Panc1 (cell line): ENCODE results near the gene ZFYVE16. TPM values are rescaled to one million over a fixed set of nuclear protein-coding genes. Genes with fewer than 3 reads are reported as not detected.

Experiments used
- ATAC-seq: fragments of 200-7000 bp; cut with Tn5 transposase; 2 replicates; pipeline ENCODE4 v1.9.1; 2020; ENCODE audit warnings: mild to moderate bottlenecking, moderate library complexity
- BruUV-seq: library from RNA; stranded (reverse); fragments of 400-500 nt; replicated peaks from 2 replicates; lab custom pipeline; 2021; lab: Mats Ljungman, UMichigan
- CTCF ChIA-PET: fragments of 300-600 bp; sonication (Branson Sonifier 250); formaldehyde crosslinking; loops from one replicate; lab custom pipeline; 2022; ENCODE audit warnings: antibody characterized with exemption; lab: Charles Lee
- POLR2A ChIA-PET: fragments of 300-600 bp; sonication (Branson Sonifier 250); formaldehyde crosslinking; loops from one replicate; lab custom pipeline; 2022; ENCODE audit warnings: antibody characterized with exemption; lab: Charles Lee
- DNase-seq: peaks from one replicate; pipeline ENCODE4 v3.0.0-alpha.2; 2010; ENCODE audit warnings: low read depth, low spot score
- H3K27ac ChIP-seq: 2 replicates; pipeline ENCODE4 v1.5.1; 2011; ENCODE audit warnings: mild to moderate bottlenecking, low read length, inconsistent platforms
- H3K27me3 ChIP-seq: fragments of 200-500 bp; sonication (Bioruptor generic); 2 replicates; pipeline ENCODE4 v1.6.0; 2014; ENCODE audit warnings: low read length, inconsistent platforms; ENCODE audit not compliant: control insufficient read depth, insufficient read depth
- H3K36me3 ChIP-seq: fragments of 200-500 bp; sonication (Bioruptor generic); 2 replicates; pipeline ENCODE4 v1.5.1; 2014; ENCODE audit warnings: inconsistent platforms, mild to moderate bottlenecking, low read length, moderate library complexity; ENCODE audit not compliant: control insufficient read depth, insufficient read depth
- H3K4me1 ChIP-seq: 2 replicates; pipeline ENCODE4 v1.5.1; 2011; ENCODE audit warnings: inconsistent platforms, mild to moderate bottlenecking, low read length, moderate library complexity; ENCODE audit not compliant: control insufficient read depth, insufficient read depth
- H3K4me3 ChIP-seq, 2 experiments: 2 replicates each; pipeline ENCODE4 v1.5.1; 2011 to 2012; ENCODE audit warnings: low read depth in 2 of 2, low read length in 2 of 2, mild to moderate bottlenecking in 2 of 2, inconsistent platforms in 1 of 2, moderate library complexity in 1 of 2
- H3K9me3 ChIP-seq: fragments of 200-500 bp; sonication (Bioruptor generic); 2 replicates; pipeline ENCODE4 v1.5.1; 2014; ENCODE audit warnings: low read depth, mild to moderate bottlenecking, inconsistent platforms, low read length, moderate library complexity; ENCODE audit not compliant: control insufficient read depth, insufficient read depth
- CTCF ChIP-seq: fragments of 450-650 bp; IDR thresholded peaks from 2 replicates; pipeline ENCODE4 v1.5.1; 2017; ENCODE audit warnings: mild to moderate bottlenecking
- POLR2AphosphoS5 ChIP-seq: IDR thresholded peaks from 2 replicates; pipeline ENCODE4 v1.6.1; 2012; ENCODE audit warnings: mild to moderate bottlenecking, low read depth, low read length, moderate library complexity
- REST ChIP-seq, 2 experiments: IDR thresholded peaks; 2 replicates each; pipeline ENCODE4 v1.6.1; 2011 to 2012; ENCODE audit warnings: low read depth in 2 of 2, control low read depth in 1 of 2, low read length in 1 of 2, mild to moderate bottlenecking in 1 of 2, moderate library complexity in 1 of 2; ENCODE audit not compliant: insufficient read depth in 1 of 2
- SIN3A ChIP-seq: IDR thresholded peaks from 2 replicates; pipeline ENCODE4 v1.6.1; 2012; ENCODE audit warnings: low read depth, mild to moderate bottlenecking, low read length, moderate library complexity, borderline replicate concordance; ENCODE audit not compliant: insufficient read depth
- TCF7L2 ChIP-seq: IDR thresholded peaks from 2 replicates; pipeline ENCODE4 v1.6.1; 2011; ENCODE audit warnings: mild to moderate bottlenecking, low read depth, low read length, inconsistent platforms
- in situ Hi-C: cut with HindIII; loops from 2 replicates; pipeline ENCODE4 v1.10.0; 2016; ENCODE audit warnings: low sequenced_read_pairs, low pct_unique_long_range_greater_than_20kb
- intact Hi-C: fragments of 100-400 bp; cut with micrococcal nuclease; formaldehyde crosslinking; loops from one replicate; pipeline ENCODE4 v1.10.0; 2022; ENCODE audit not compliant: unreplicated experiment
- total RNA-seq: library from RNA; stranded (reverse); gene quantifications from one replicate; pipeline ENCODE4 v1.2.1, GENCODE V29; 2021; ENCODE audit not compliant: unreplicated experiment

The ZFYVE16 gene
- total RNA-seq, 1 experiment from 2014 or later = 54.6 TPM

GRCh38 chr5:80504833-80505232 is 97.0 kb downstream of the ZFYVE16 start:
- Histone ChIP-seq H3K4me3 (no peak overlapping the region), H3K4me1 (no peaks in the 10 kb centered on the region), H3K36me3 (no peaks in the 10 kb centered on the region), H3K9me3 (no peaks in the 10 kb centered on the region), H3K27me3 (no peaks in the 10 kb centered on the region), H3K27ac (no peak overlapping the region)
- ChIA-PET POLR2A (no interaction called here), CTCF (no interaction called here)
- no TSS peak for BruUV-seq
- in situ Hi-C loops = no loop called here
- DNase-seq (no peak), ATAC-seq (no peak)
- intact Hi-C loops = no loop called here
- no peak for TF ChIP-seq SIN3A
- TF ChIP-seq POLR2AphosphoS5 = no peak
- TF ChIP-seq REST (IDR thresholded peaks at IDR 0.05; ENCODE audit: insufficient read depth in 1 of 2, low read depth in 2 of 2, low read length in 1 of 2) = no peak
- TF ChIP-seq TCF7L2 = no peak
- no peak for TF ChIP-seq CTCF

GRCh38 chr5:80507663-80508062 is 99.8 kb downstream of the ZFYVE16 start:
- H3K27ac ChIP-seq = no peak overlapping the region
- POLR2A ChIA-PET = interaction anchor here (0.6 kb wide), 1 partner anchor 115 kb away, joined by 3 read pairs; no protein-coding TSS in a partner anchor
- no peak for ATAC-seq
- H3K36me3 ChIP-seq = no peaks in the 10 kb centered on the region
- BruUV-seq = no TSS peak
- TF ChIP-seq REST (IDR thresholded peaks at IDR 0.05; ENCODE audit: insufficient read depth in 1 of 2, low read depth in 2 of 2, low read length in 1 of 2) (no peak), TCF7L2 (no peak)
- no peak overlapping the region for H3K4me3 ChIP-seq
- H3K9me3 ChIP-seq = no peaks in the 10 kb centered on the region
- no peaks in the 10 kb centered on the region for H3K4me1 ChIP-seq
- H3K27me3 ChIP-seq = no peaks in the 10 kb centered on the region
- no peak for DNase-seq
- CTCF ChIA-PET = no interaction called here
- in situ Hi-C loops (no loop called here), intact Hi-C loops (no loop called here)
